CD4-positive, alpha-beta T cell treated with Interleukin-15 for 4 hours (primary cell): ENCODE measurements around the gene ERBIN.
"Not testable (repeated sequence)": the region's sequence is repeated elsewhere in the genome, so short reads cannot be mapped to it uniquely, and the experiment has no call there.

Source experiments
- DNase-seq: peaks from one replicate; pipeline ENCODE4 v3.0.0-alpha.2; 2020; ENCODE audit warnings: low spot score

The ERBIN gene

GRCh38 chr5:65967288-65968066 is 41.1 kb downstream of the ERBIN start:
- no peak for DNase-seq

GRCh38 chr5:65969539-65970393 is 43.4 kb downstream of the ERBIN start:
- no peak for DNase-seq

GRCh38 chr5:65970481-65971367 is 44.3 kb downstream of the ERBIN start:
- no peak for DNase-seq

DNA sequence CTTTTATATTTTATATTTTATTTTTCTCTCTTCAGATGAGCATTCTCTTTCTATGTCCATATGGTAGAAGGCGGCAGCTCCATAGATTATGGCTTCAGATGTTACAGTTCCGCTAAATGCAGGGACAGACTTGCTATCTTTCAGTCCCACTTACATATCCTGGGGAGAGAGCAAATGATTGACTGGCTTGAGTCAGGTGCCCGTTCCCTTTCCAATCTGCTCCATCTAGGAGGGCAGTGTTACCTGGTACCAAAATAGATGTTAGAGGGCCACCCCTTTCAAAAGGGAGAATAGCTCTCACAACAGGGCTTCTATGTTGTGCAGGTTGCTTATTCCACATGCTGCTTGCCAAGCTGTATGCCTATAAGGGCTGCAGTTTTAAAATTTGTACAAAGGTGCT is 45.3 kb downstream of the ERBIN start:
- DNase-seq: no peak

DNA sequence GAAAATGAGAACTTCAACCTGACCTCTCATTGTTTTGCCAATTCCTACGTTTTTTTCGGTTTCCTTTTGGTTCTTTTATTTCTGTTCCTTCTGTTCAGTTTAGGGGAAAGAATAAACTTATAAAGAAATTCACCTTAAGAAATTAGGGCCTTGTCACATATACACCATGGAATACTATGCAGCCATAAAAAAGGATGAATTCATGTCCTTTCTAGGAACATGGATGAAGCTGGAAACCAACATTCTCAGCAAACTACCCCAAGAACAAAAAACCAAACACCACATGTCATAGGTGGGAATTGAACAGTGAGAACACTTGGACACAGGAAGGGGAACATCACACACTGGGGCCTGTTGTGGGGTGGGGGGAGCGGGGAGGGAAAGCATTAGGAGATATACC is 46.5 kb downstream of the ERBIN start:
- not testable (repeated sequence) for DNase-seq

- no peak for DNase-seq
Observed at GRCh38 chr5:65978251-65978650, 51.9 kb downstream of the ERBIN start.

DNA sequence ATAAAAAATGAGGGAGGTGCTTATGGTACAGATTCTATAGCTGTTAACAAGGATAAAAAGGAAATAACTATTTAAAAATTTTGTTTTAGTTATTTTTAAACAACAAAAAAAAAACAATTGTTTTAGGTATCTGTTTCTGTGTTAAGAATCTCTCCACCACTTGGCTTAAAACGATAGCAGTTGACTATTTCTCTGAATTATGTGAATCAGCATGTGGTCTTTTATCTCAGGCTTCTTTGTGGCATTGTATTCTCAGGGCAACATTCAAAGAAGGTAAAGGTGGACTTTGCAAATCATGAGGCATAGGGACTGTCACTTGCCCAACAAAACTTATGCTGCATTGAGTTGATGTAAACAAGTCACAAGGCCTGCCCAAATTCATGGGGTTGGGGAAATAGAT is 55.2 kb downstream of the ERBIN start:
- DNase-seq: peak; percentile 26

DNA sequence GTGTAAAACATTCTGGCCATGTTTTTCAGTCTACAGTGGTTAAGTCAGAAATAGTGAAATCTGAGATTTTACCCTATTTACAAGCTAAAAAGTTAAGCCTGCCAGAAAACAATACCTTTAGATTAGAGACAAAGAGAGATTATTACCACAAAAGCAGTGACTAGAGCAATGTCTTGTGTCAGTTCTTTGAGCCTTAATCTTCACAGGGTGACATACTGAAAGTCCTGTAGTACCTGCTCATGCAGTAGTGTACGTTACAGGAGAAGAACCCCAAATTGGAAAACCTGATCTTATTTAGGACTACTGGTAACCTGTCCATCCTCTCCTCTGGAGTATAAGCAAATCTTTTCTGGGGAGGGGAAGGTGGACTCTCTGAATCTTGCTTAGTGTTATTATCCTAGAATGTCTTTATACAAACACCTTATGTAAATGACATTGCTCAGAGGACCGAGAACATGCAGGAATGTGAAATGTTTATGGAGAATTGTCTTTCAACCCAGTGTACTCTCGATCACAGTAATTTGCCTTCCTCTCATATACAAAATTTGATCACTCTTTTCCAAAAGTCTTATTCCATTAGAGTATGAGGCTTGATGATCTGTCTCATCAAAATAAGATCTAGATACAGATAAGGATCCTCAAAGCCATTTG is 55.7 kb downstream of the ERBIN start:
- no peak for DNase-seq

DNA sequence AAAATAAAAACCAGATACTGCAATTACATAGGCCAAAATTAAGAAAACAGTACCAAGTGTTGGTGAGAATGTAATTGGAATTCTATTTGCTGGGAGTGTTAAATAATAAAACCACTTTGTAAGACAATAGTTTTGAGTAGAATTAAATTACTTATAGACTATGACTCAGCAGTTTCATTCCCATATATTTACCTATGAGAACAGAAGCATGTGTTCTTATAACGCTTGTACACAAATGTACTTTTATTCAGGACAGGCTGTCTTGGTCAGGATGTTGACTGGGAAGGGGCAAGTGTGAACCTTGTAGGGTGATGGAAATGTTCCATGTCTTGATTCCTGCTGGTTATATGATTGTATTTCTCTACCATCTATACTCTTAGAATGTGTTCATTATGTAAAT is 56.3 kb downstream of the ERBIN start:
- no peak for DNase-seq

DNA sequence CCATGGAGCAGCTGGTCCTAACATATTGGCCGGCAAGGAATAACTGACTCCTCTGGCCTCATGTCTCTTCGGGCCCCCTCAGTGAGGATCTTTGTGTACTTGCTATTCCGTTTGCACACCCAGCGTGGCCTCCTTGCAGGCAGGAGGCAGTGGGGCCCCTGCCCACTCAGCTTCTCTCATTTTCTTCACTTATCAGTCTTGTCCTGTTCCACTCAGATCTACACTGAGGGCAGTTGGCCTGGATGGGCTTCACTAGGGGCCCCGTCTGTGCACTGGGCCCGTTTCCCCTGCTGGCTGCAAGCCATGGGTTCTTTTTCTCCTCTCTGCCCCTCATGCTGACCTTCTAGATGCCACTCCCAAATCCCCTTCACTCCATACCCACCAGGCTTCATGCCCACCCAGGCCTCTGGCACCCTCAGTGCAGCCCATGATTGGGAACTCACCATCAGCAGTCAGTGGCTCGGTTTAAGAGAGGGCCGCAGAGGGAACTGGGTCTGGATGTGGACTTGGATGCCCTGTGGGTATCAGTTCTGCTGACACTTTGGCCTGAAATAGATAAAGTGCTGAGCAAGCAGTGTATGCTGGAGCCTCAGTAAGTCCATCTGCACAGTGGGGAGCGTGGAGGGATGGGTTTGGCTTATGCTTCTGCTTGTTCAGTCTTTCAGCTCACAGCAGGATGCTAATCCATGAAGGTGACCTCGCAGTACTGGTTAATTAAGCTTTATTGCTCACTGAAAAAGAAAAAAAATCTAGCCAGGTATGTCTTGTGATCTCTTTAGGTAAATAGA is 57.9 kb downstream of the ERBIN start:
- DNase-seq: no peak

- no peak for DNase-seq
Observed at GRCh38 chr5:65986050-65986451, 59.7 kb downstream of the ERBIN start.

DNA sequence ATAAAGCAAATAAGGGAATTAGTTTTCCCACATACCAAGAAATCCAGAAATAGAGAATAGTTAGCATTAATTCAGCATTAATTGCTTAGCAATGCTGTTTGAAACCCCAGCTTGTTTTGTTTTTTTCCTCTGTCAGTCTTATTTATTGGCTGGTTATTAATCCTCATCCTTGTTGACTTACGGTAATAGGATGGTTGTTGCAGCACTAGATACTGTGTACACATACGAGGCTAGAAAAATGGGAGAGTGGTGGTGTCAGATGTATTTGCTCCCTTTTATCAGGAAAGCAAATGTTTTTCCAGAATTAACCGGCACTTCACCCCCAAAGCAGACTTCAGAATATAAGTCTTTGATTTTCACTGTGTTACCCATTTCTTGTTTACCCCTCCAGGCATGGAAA is 60.4 kb downstream of the ERBIN start:
- no peak for DNase-seq

GRCh38 chr5:65987982-65988381 is 61.6 kb downstream of the ERBIN start:
- DNase-seq: no peak

- DNase-seq: no peak
Observed at GRCh38 chr5:65989158-65989557, 62.8 kb downstream of the ERBIN start.

DNA sequence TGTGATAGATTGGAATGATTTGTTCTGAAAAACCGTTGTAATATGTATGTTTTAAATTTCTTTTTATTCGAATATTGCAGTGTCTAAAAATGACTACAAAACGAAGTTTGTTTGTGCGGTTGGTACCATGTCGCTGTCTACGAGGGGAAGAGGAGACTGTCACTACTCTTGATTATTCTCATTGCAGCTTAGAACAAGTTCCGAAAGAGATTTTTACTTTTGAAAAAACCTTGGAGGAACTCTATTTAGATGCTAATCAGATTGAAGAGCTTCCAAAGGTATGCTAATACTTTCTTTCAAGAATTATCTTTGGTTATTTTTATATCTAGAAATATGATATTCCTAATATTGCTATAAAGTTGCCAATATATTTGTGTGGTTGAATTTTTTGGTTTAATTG is 66.3 kb downstream of the ERBIN start:
- no peak for DNase-seq

GRCh38 chr5:65994117-65994786 is 67.9 kb downstream of the ERBIN start:
- no peak for DNase-seq

DNA sequence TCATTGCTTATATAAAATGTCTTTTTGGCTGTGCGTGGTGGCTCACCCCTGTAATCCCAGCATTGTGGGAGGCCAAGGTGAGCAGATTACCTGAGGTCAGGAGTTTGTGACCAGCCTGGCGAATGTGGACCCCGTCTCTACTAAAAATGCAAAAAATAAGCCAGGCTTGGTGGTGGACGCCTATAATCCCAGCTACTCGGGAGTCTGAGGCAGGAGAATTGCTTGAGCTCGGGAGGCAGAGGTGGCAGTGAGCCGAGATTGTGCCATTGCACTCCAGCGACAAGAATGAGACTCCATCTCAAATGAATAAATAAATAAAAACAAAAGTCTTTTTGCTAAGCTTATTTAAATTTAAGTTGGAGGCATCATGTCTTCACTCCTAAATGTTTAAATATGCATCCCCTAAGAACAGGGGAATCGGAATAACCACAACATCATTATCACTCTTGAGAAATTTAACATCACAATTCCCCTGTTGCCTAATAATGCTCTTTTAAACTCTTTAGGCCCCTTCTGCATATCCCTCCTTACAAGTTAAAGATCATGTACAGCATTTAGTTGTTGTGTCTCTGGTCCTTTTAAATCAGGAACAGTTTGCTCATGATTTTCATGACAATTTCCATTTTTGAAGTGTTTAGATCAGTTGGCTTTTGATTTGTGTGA is 72.8 kb downstream of the ERBIN start:
- no peak for DNase-seq

DNA sequence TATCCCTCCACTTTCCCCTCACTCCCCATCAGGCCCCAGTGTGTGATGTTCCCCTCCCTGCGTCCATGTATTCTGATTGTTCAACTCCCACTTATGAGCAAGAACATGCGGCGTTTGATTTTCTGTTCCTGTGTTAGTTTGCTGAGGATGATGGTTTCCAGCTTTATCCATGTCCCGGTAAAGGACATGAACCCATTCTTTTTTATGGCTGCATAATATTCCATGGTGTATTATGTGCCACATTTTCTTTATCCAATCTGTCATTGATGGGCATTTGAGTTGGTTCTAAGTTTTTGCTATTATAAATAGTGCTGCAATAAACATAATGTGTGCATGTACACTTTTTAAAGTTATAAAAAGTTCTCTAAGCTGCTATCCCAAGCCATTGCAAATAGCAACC is 75.6 kb downstream of the ERBIN start:
- no peak for DNase-seq

- no peak for DNase-seq
Observed at GRCh38 chr5:66002415-66002814, 76.0 kb downstream of the ERBIN start.

DNA sequence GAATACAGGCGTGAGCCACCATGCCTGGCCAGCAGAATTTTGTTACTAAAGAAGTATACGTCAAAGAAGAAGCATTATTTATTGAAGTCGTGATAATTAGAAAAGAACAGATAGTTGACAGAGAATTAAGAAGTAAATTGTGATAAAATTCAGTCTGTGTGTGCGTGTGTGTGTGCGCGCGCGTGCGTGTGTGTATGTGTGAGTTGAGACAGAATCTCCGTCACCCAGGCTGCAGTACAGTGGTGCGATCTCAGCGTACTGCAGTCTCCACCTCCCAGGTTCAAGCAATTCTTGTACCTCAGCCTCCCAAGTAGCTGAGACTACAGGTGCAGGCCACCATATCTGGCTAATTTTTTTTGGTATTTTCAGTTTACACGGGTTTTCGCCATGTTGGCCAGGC is 77.8 kb downstream of the ERBIN start:
- no peak for DNase-seq
